Mucosa of gallbladder (tissue), 1 donor: Measurements from ENCODE around the gene ATR. TPM values are rescaled to one million over a fixed set of nuclear protein-coding genes. Genes with fewer than 3 reads are reported as not detected.
A peak's percentile ranks its signal among the peaks of the same experiment; 100 is the strongest.
"Not testable (repeated sequence)": the region's sequence is repeated elsewhere in the genome, so short reads cannot be mapped to it uniquely, and the experiment has no call there.

Experiments
- DNase-seq: peaks from one replicate; pipeline ENCODE4 v3.0.0-alpha.2; 2020; ENCODE audit warnings: low spot score
- total RNA-seq: library from RNA; stranded (reverse); gene quantifications from one replicate; pipeline ENCODE4 v1.2.1, GENCODE V29; 2021
- donor health status: DM: no; HTN: no; CAD: no.

Gene ATR
- total RNA-seq: 21.8 TPM

DNA sequence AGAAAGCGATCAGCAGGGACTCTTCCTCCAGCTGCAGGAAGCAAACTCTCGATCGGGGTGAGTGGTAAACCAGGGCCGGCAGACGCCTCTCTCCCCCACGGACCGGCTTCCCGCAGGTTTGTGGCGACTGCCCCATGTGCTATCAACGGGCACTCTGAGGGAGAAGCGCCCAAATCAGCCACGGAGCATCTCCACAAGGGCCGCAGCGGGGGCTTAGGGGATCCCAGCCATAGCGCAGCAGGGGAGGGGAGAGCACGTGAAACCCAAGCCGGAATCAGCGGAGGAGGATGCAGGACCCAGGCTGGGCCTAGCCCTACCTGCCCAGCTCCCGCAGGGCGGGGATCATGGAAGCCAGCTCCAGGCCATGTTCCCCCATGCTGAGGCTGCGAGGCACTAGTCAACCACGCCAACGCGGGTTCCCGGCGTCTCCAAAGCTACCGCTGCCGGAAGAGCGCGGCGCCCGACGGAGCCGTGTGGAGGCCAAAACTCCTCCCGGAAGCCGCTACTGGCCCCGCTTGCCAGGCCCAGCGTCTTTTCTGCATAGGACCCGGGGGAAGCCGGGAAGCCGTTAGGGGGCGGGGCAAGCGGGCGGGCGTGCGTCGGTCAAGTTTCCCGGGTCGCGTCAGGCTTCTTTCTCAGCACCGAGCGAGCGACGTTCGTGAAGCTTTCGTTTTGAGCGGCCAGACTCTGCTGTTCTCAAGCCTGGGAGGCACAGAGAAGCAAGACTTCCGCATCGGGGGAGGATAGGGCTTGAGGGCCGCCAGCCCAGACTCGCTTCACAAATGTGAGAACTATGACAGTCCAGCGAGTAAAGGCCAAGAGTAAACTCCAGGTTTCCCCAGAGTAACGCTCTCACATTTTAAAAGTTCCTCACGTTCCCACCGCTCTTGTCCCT lies at the start of gene ATR:
TSS of gene ATR (minus strand) at position 405 of the 895 bp plus-strand sequence. CDS start at position 376, 29 bp downstream.
- peak; percentile 98 for DNase-seq

- DNase-seq: no peak
Observed at GRCh38 chr3:142626971-142627370, 48.4 kb upstream of the ATR start.

DNA sequence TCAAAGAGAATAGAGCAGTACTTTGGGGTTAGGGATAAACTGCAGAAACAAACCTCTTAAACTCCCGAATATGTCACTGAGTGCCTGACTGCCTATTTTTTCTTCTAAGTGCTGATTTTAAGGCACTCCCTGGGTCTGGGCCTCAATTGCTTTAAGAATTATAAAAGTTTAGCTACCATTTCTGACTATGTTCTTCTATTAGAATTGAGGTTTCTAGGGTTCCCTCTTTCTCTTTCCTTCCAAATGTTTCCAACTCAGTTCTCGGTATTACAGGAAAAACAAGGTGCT lies 46.6 kb upstream of the ATR start:
- DNase-seq: no peak

- no peak for DNase-seq
Observed at GRCh38 chr3:142624341-142625152, 46.0 kb upstream of the ATR start.

- no peak for DNase-seq
Observed at GRCh38 chr3:142623194-142623593, 44.7 kb upstream of the ATR start.

GRCh38 chr3:142622405-142622804 lies 43.9 kb upstream of the ATR start:
- no peak for DNase-seq

DNA sequence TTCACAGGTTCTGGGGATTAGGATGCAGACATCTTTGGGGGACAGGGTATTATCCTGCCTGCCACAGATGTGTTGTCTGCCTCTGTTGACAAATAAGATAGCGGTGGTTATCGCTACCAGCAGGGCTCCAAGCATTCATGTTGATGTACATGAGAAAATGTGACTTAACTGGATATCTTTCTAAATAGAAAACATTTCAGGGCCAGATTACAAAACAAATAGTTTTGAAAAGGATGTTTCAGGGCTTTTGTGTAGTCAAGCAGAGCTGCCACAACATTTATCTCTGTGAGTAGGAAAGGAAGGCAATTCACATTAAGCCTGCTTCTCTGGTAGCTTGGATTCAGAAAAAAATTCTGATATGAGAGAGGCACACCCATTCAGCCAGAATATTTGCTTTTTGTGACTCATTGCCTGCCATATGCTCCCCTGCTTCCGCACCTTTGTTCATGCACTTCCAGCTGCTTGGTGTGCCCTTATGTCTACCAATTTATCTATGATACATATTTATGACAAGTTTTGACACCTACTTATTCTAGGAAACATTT lies 40.5 kb upstream of the ATR start:
- peak; percentile 47 for DNase-seq

GRCh38 chr3:142615171-142615570 lies 36.6 kb upstream of the ATR start:
- no peak for DNase-seq

GRCh38 chr3:142614059-142614626 lies 35.6 kb upstream of the ATR start:
- DNase-seq: no peak

- no peak for DNase-seq
Observed at GRCh38 chr3:142613491-142613890, 35.0 kb upstream of the ATR start.

DNA sequence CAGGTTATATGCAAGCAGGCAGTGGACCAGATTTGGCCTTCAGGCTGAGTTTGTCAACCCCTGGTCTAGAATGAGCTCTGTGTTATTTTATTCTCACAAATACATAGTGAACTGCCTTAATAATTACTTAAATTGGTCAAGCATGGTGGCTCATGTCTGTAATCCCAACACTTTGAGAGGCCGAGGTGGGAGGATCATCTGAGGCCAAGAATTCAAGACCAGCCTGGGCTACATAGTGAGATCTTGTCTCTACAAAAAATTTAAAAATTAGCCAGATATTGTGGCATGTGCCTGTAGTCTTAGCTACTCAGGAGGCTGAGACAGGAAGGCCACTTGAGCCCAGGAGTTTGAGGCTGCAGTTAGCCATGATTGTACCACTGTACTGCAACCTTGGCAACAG lies 32.7 kb upstream of the ATR start:
- no peak for DNase-seq

GRCh38 chr3:142609136-142609535 lies 30.6 kb upstream of the ATR start:
- no peak for DNase-seq

DNA sequence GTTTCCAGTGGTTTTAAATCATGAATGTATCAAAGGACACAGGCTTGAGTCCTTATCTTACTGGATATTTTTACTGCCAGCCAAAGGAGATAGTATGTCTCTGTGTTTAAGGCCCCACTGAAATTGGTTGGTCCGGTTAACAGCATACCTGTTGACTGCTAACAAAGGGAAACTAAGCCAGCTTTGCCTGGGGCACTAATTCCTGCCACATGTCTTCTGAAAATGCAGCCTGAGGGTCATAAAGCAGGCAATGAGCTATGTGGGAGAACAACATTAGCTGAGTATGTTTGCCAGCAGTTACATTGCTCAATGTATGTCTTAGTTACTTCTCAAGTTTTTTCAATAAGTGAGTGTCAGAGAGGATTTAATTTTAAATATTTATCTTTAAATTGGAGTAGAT lies 30.1 kb upstream of the ATR start:
- DNase-seq: no peak

GRCh38 chr3:142604940-142605339 lies 26.4 kb upstream of the ATR start:
- no peak for DNase-seq

DNA sequence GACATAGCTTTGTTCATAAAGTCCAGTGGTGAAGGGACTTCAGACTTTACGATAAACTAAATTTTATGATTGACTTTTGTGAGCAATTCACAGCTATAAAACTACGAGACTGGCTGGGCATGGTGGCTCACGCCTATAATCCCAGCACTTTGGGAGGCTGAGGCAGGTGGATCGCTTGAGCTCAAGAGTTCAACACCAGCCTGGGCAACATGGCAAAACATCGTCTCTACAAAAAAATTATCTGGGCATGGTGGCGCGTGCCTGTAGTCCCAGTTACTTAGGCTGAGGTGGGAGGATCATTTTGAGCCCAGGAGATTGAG lies 24.8 kb upstream of the ATR start:
- not testable (repeated sequence) for DNase-seq

DNA sequence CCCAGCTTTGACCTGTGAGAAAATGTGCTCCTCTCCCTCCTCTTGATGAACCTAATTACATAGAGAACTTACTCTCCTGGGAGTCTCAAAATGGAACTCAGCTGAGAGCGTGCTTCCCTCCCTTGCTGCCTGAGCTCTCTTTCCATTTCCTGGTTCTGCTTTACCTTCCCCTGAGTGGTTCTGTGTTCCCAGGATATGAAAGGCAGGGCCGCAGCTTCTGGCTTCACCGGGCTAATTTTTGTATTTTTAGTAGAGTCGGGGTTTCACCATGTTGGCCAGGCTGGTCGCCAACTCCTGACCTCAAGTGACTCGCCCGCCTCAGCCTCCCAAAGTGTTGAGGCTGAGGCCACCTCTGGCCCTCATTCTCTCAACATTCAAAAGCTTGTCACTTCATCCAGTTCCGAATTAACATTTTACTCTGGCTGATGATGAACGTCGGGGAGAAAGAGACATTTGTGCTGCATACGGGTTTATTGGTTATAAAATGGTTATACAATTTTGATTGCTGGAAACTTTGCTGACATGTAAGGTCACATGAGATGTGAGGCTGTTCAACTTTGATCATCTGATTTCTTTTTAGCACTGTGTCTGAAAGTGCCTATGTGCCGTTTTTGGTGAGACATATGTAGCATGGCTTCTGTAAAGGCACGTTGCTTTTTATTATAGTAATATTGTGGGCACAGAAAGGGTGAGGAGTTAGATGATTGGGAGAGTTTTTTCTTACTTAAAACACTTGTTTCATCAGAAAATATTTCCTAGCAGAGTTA lies 24.3 kb upstream of the ATR start:
- no peak for DNase-seq

DNA sequence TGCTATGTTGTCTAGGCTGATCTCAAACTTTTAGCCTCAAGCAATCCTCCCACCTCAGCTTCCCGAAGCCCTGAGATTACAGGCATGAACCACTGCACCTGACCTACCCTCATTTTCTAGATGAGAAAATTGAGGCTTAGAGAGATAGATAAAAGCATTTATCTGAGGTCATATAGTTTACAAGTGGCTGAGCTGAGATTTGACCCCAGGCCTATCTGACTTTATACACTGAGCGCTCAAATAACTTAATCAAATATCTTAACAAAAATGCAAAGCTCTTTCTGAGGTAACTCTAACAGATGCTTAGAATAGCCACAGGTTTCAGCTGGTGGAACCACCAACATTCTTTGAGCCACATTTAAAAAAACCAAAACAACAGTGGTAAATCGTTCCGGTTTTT lies 23.2 kb upstream of the ATR start:
- no peak for DNase-seq

DNA sequence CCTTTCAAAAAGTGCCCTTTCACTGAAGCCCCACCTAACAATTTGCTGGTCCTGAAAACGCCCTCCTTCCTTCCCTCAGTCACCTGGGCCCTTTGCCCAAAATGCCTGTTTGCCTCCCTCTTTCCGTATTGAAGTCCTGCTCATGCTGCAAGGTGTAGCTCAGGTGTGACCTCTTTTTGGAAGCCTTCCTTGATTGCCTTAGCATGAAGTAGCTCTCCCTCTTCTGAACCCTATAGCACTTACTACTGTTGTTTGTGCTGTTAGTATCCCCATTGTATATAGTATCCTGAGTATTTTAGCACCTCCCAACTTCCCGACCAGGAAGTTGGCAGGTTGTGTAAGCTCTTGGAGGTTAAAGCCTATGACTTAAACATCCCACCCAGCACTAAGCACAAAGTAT lies 19.4 kb upstream of the ATR start:
- DNase-seq: no peak

- DNase-seq: no peak
Observed at GRCh38 chr3:142596726-142597088, 18.2 kb upstream of the ATR start.

GRCh38 chr3:142595951-142596725 lies 17.6 kb upstream of the ATR start, which contains the start of gene PLS1:
Gene PLS1, plus strand, starts transcription at chr3:142596393. Its CDS starts 67,845 bp downstream, at chr3:142664238.
- peak; percentile 89 for DNase-seq

GRCh38 chr3:142595581-142595950 lies 17.0 kb upstream of the ATR start:
- DNase-seq: peak; percentile 19
